Measurements from ENCODE around the gene PPP1R27. TPM values are rescaled to one million over a fixed set of nuclear protein-coding genes. Genes with fewer than 3 reads are reported as not detected.
A peak's percentile ranks its signal among the peaks of the same experiment; 100 is the strongest.

The PPP1R27 gene
- total and polyA plus RNA-seq, 8 donors, result 0.19 to 1.5 (median 1.1) TPM; not detected in 5

DNA sequence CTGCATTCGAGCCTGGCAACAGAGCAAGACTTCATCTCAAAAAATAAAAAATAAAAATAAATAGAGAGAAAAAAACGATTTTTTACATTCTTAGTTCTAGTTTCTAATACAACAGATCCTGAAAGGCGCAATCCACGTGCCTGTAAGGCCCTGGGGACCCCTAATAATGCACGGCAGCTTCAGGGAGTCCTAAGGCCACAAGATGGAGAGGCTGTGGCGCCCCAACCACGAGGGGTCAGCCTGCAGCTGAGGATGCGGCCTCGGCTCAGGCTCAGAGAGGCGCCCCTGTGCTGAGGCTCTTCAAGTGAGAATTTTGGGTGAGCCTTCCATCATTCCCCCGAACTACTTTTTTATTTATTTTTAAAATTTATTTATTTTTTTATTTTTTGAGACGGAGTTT lies 14.6 kb upstream of the PPP1R27 start:
- H3K27me3 ChIP-seq, result no peaks in the 10 kb centered on the region
- FAIRE-seq, result no peak
- DNase-seq, result no peak
- no peak for ATAC-seq
- intact Hi-C loops (cut with DNase I), result no loop called here
- TF ChIP-seq, protein P1, sequence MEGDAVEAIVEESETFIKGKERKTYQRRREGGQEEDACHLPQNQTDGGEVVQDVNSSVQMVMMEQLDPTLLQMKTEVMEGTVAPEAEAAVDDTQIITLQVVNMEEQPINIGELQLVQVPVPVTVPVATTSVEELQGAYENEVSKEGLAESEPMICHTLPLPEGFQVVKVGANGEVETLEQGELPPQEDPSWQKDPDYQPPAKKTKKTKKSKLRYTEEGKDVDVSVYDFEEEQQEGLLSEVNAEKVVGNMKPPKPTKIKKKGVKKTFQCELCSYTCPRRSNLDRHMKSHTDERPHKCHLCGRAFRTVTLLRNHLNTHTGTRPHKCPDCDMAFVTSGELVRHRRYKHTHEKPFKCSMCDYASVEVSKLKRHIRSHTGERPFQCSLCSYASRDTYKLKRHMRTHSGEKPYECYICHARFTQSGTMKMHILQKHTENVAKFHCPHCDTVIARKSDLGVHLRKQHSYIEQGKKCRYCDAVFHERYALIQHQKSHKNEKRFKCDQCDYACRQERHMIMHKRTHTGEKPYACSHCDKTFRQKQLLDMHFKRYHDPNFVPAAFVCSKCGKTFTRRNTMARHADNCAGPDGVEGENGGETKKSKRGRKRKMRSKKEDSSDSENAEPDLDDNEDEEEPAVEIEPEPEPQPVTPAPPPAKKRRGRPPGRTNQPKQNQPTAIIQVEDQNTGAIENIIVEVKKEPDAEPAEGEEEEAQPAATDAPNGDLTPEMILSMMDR (IDR thresholded peaks at IDR 0.05), result no peak
- no peak overlapping the region for H3K4me3 ChIP-seq
- H3K36me3 ChIP-seq, result peaks cover 18 to 97% (median 78%) of the 10 kb centered on the region in 3 donors
- H3K27ac ChIP-seq, result no peak overlapping the region
- peaks cover 0 to 2% (median 0%) of the 10 kb centered on the region in 3 donors for H3K4me1 ChIP-seq
- 87 to 89% methylated on average over 12 of the region's 12 CpGs for WGBS, 2 donors
- H3K9me3 ChIP-seq, result no peaks in the 10 kb centered on the region

DNA sequence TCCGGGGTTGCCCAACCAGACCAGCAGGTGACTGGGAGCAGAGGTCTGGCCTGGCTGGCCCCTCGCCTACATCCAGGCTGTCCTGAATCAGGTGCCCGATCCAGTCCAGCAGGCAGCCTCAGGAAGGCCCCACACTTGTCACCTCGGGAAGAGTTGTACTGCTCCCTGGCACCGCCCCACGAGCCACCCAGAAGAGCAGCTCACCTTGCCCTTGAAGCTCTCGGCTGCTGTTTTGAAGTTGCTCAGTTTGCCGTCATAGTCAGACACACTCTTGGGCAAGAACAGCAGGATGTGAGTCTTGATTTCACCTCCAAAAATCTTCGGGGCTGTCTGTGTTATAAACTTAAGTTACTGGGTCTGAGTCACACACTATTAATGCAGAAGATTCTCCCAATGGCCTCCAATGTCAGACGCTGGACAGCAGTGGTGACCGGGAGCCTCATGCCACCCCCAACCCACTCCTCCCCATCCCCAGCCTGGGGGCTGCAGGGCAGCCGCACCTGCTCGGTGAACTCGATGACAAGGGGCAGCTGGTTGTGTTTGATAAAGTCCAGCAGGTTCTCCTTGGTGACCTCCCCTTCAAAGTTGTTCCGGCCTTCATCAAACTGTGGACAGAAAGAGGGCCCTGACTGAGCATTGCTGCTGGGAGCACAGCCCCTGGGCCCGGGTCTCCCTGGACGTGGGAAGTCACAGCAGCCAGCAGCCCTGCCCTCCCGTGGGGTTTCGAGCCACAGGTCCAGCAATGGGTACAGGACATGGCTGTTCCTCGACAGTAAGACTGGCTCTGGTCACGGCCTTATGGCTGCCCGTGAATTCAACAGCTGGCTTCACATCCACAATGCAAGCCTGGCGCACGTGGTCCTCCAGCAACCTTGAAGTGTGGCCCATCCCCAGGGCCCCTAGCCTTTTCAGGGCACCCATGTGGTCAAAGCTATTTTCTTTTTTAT lies 12.2 kb upstream of the PPP1R27 start:
- peaks cover 18 to 86% (median 73%) of the 10 kb centered on the region in 3 donors for H3K36me3 ChIP-seq
- intact Hi-C loops (cut with DNase I), result no loop called here
- H3K27me3 ChIP-seq, result no peaks in the 10 kb centered on the region
- H3K9me3 ChIP-seq, result no peaks in the 10 kb centered on the region
- TF ChIP-seq, protein P1 (IDR thresholded peaks at IDR 0.05), result no peak
- ATAC-seq, result peak in 2 of 4 donors; percentile 1 to 15
- H3K27ac ChIP-seq, result no peak overlapping the region
- H3K4me1 ChIP-seq, result peaks cover 0 to 15% (median 0%) of the 10 kb centered on the region in 3 donors
- DNase-seq, result peak in 1 of 6 donors; percentile 69
- H3K4me3 ChIP-seq, result no peak overlapping the region
- no peak for FAIRE-seq
- WGBS, 2 donors, result 59 to 61% methylated on average over 24 of the region's 24 CpGs

DNA sequence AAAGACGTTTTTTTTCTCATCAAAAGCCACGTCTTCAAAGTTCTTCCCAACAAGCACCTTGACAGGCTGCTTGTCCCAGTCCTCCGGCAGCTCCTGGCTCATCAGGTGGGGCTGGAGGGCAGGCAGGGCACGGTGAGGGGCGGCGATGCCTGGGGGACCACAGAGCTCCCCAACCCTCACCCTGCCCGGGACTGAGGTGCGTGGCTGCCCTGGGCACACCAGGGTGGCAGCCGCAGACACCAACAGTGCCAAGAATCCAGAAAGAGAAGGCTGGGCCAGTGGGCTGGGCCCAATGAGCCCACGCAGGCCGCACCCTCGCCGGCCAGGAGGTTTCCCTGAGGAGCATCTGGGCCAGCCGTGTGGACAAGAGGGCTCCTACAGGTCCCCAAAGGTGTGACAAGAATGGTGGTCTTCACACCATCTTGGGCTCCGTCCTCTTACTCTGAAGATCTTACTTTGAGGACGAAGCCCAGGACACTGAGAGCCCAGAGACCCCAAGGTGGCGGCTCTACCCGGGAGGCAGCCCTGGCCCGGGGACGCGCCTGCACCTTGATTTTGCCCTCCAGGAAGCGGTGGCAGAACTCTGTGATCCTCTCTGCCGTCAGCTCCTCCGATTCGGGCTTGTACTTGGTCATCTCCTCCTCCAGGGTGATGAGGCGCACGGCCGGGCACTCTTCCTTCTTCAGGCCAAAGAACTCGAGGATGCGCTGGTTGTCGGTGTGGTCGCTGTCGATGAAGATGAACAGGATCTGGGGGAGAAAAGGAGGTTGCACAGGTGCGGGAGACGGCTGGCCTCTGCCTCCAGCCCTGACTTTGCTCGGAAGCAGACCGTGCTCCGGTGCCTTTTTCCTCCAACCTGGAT lies 11.3 kb upstream of the PPP1R27 start:
- TF ChIP-seq, protein P1 (IDR thresholded peaks at IDR 0.05), result no peak
- Histone ChIP-seq H3K4me3 (no peak overlapping the region), H3K27ac (no peak overlapping the region), H3K9me3 (no peaks in the 10 kb centered on the region), H3K27me3 (no peaks in the 10 kb centered on the region), H3K4me1 (peaks cover 0 to 15% (median 0%) of the 10 kb centered on the region in 3 donors), H3K36me3 (peaks cover 18 to 77% (median 64%) of the 10 kb centered on the region in 3 donors)
- no peak for FAIRE-seq
- intact Hi-C loops (cut with DNase I), result no loop called here
- ATAC-seq, result no peak
- DNase-seq, result peak in 1 of 6 donors; percentile 66
- 86 to 88% methylated on average over 33 to 38 of the region's 38 CpGs for WGBS, 2 donors

DNA sequence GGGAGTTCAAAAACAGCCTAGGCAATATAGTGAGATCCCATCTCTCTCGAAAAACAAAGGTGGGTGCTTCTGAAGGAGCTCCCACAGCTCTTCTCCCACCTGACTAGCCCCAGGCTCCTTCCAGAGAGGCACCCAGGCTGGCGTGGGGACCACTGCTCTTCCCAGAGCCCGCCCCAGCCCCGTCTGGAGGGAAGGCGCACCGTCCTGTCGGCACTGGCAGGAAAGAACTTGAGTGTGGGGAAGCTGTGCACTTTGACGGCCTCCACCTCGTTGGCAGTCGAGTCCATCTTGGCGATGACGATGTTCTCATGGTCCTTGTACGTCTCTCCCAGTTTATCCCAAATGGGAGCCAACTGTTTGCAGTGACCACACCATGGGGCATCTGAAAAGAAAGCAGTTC lies 10.5 kb upstream of the PPP1R27 start:
- Histone ChIP-seq H3K27me3 (no peaks in the 10 kb centered on the region), H3K4me1 (peaks cover 0 to 15% (median 0%) of the 10 kb centered on the region in 3 donors), H3K4me3 (no peak overlapping the region), H3K9me3 (no peaks in the 10 kb centered on the region), H3K27ac (no peak overlapping the region), H3K36me3 (peaks cover 18 to 71% (median 62%) of the 10 kb centered on the region in 3 donors)
- intact Hi-C loops (cut with DNase I), result no loop called here
- ATAC-seq, result no peak
- no peak for DNase-seq
- no peak for FAIRE-seq
- TF ChIP-seq, protein P1 (IDR thresholded peaks at IDR 0.05), result no peak
- WGBS, 2 donors, result 84 to 89% methylated on average over 13 of the region's 13 CpGs

Measured in pancreas (tissue), 10 donors.